Vagina (tissue), 2 donors: ENCODE measurements around the gene HNMT. TPM values are rescaled to one million over a fixed set of nuclear protein-coding genes. Genes with fewer than 3 reads are reported as not detected.

Experiments
- DNase-seq, 2 donors: peaks; one replicate each; pipeline ENCODE4 v3.0.0-alpha.2; 2017; ENCODE audit errors: extremely low spot score in 2 of 2
- H3K27ac ChIP-seq: fragments of 200-600 bp; sonication (generic); one replicate; pipeline ENCODE4 v1.5.1; 2019
- H3K27me3 ChIP-seq: fragments of 200-600 bp; sonication (generic); one replicate; pipeline ENCODE4 v1.5.1; 2019
- H3K36me3 ChIP-seq, 2 donors: fragments of 200-600 bp; sonication (generic); one replicate each; pipeline ENCODE4 v1.5.1; 2017 to 2019
- H3K4me1 ChIP-seq: fragments of 200-600 bp; sonication (generic); one replicate; pipeline ENCODE4 v1.5.1; 2019
- H3K4me3 ChIP-seq, 2 donors: fragments of 200-600 bp; sonication (generic); 1 replicate in 1 of 2; 2 replicates in 1 of 2; pipeline ENCODE4 v1.5.1; 2016 to 2019
- H3K9me3 ChIP-seq: fragments of 200-600 bp; sonication (generic); one replicate; pipeline ENCODE4 v1.5.1; 2019
- POLR2A ChIP-seq, 2 donors: fragments of 450-650 bp; IDR thresholded peaks; one replicate each; pipeline ENCODE4 v1.6.1; 2017; ENCODE audit warnings: antibody characterized with exemption in 2 of 2, mild to moderate bottlenecking in 2 of 2, moderate library complexity in 2 of 2
- POLR2AphosphoS5 ChIP-seq, 2 donors: sonication (generic); formaldehyde crosslinking; IDR thresholded peaks; one replicate each; pipeline ENCODE4 v1.9.0; 2017; ENCODE audit warnings: antibody characterized with exemption in 2 of 2, mild to moderate bottlenecking in 2 of 2, low read depth in 1 of 2; ENCODE audit not compliant: insufficient read depth in 1 of 2
- intact Hi-C: fragments of 100-400 bp; cut with DNase I; formaldehyde crosslinking; loops from one replicate; pipeline ENCODE4 v1.15.1; 2023
- total RNA-seq: library from RNA; depleted of rRNA; stranded (reverse); fragments of >200 nt; gene quantifications from one replicate; pipeline ENCODE4 v1.2.3, GENCODE V29; 2016
- TF ChIP-seq, protein P1 (sequence below), 3 experiments: fragments of 450-650 bp in 2 of 3; fragments of 200-600 bp in 1 of 3; sonication (generic) in 1 of 3; IDR thresholded peaks; one replicate each; pipeline ENCODE4 v1.5.1; 2017 to 2019; ENCODE audit warnings: antibody characterized with exemption in 3 of 3, mild to moderate bottlenecking in 2 of 3, moderate library complexity in 2 of 3

The HNMT gene
- total RNA-seq, 1 donor from 2014 or later, result 18.9 TPM

DNA sequence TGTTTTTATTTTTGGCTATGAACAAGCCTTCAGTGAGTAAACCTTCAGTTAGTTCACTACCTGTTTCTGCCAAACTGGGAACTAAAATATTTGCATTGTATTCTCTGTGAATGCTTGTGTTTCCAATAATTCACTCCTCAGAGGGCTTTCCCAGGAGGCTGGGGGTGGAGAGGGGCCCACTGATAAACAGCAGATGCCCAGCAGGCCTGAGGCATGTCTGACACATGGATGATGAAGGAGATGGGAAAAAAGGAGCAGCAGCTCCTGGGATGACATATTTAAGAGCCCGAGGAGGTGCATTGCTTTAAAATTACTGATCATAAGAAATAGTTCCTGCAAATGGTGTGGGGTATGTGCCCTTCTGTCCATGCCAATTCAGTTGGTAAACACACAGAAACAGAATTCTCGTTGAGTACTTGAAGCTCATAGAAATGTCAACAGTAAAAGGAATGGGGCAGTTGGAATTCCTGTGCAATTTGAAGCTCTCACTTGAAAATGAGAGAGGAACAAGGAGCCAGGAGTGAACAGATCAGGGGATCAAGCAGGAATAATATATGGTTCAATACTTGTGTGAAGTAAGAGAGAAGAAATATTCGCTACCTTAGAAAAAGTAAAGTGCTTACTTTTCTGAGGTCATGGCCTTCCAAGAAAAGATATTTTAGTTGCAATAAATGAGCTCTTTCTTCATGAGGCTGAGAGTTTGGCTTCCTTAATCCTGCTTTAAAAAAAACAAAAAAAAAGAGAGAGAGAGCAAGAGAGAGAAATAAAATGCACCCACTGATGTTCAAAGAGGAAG is 22.0 kb upstream of the HNMT start:
- no peak overlapping the region for H3K27ac ChIP-seq
- intact Hi-C loops, result no loop called here

DNA sequence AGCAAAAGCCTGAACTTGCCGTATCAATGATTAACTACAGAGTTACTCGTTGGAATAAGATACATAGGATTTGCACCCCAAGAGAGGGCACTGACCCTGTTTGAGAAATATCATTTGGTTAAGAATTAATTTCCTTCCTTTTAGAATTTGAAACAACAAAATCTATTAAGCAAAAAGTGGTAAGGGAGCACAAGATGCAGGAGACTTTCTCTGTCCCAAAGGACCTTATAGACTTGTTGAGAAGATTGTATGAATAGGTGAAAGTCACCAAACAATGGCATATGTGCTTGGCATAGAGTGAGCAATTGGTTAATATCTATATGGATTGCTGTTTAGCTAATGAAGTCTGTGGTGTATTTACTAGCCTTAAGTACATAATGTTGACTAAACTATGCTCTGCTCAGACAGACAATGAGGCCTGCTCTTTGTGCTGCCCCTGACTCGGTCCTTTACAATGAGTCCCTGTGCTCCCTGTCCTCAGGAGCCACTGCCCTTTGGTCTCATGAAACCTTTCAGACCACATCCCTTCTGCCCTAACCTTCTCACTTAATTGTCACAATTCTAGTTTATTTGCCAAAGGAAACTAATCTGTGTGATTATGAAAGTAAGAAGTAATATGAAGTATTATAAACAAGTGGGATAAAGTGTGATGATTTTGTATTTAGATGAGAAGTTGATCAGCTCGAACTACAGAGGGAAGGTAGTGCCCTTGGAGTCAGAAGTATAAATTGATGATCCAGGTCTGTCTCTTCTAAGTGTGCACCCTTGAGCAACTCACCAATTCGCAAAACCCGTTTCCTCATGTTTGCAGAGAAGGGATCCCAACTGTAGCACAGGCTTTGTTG is 21.2 kb upstream of the HNMT start:
- no peak for DNase-seq
- no peaks in the 10 kb centered on the region for H3K9me3 ChIP-seq
- no peaks in the 10 kb centered on the region for H3K36me3 ChIP-seq
- H3K4me1 ChIP-seq, result no peaks in the 10 kb centered on the region
- no peaks in the 10 kb centered on the region for H3K27me3 ChIP-seq
- intact Hi-C loops, result no loop called here
- no peak overlapping the region for H3K27ac ChIP-seq
- TF ChIP-seq, protein P1, sequence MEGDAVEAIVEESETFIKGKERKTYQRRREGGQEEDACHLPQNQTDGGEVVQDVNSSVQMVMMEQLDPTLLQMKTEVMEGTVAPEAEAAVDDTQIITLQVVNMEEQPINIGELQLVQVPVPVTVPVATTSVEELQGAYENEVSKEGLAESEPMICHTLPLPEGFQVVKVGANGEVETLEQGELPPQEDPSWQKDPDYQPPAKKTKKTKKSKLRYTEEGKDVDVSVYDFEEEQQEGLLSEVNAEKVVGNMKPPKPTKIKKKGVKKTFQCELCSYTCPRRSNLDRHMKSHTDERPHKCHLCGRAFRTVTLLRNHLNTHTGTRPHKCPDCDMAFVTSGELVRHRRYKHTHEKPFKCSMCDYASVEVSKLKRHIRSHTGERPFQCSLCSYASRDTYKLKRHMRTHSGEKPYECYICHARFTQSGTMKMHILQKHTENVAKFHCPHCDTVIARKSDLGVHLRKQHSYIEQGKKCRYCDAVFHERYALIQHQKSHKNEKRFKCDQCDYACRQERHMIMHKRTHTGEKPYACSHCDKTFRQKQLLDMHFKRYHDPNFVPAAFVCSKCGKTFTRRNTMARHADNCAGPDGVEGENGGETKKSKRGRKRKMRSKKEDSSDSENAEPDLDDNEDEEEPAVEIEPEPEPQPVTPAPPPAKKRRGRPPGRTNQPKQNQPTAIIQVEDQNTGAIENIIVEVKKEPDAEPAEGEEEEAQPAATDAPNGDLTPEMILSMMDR (IDR thresholded peaks at IDR 0.05), result no peak
- no peak for TF ChIP-seq POLR2A (IDR thresholded peaks at IDR 0.05)
- TF ChIP-seq POLR2AphosphoS5 (IDR thresholded peaks at IDR 0.05; ENCODE audit: insufficient read depth in 1 of 2, low read depth in 1 of 2), result no peak
- no peak overlapping the region for H3K4me3 ChIP-seq

More for the DNA sequence above, 22.0 kb upstream of the HNMT start:
- no peak for DNase-seq
- H3K4me3 ChIP-seq, result no peak overlapping the region
- H3K9me3 ChIP-seq, result no peaks in the 10 kb centered on the region
- no peak for TF ChIP-seq POLR2A (IDR thresholded peaks at IDR 0.05)
- TF ChIP-seq, protein P1 (IDR thresholded peaks at IDR 0.05), result no peak
- no peak for TF ChIP-seq POLR2AphosphoS5 (IDR thresholded peaks at IDR 0.05; ENCODE audit: insufficient read depth in 1 of 2, low read depth in 1 of 2)
- H3K27me3 ChIP-seq, result no peaks in the 10 kb centered on the region
- no peaks in the 10 kb centered on the region for H3K36me3 ChIP-seq
- no peaks in the 10 kb centered on the region for H3K4me1 ChIP-seq

DNA sequence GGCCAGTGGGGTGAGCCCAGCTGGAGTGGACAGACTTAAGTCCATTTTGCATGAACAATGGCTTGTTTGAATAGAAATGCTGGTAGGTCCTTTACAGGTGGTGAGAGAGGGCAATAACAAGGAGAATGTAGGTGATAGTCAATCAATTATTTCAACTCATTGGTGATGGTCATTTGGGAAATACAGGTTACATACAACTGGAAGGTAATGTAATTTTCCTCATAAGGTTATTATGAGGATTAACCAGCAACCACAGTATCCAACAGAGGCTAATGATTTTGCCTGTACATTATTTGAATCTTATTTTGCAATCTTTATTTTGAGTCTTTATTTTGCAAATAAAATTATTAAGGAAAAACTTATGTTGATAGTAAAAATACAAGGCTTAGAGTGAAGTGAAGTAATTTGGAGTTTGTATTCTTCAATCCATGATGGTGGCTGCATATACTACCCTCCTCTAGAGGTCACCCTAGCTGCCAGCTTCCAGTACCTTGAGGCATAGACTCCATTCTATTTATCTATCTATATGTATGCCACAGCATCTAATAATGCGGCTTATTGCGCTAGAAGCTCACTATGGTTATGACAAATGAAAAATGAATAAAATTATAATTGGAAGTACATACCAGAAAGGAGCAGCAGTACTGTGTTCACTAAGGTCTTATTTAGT is 20.5 kb upstream of the HNMT start:
- intact Hi-C loops, result no loop called here
- Histone ChIP-seq H3K4me1 (no peaks in the 10 kb centered on the region), H3K27me3 (no peaks in the 10 kb centered on the region), H3K4me3 (no peak overlapping the region), H3K27ac (no peak overlapping the region), H3K9me3 (no peaks in the 10 kb centered on the region), H3K36me3 (no peaks in the 10 kb centered on the region)
- DNase-seq, result no peak
- no peak for TF ChIP-seq POLR2AphosphoS5 (IDR thresholded peaks at IDR 0.05; ENCODE audit: insufficient read depth in 1 of 2, low read depth in 1 of 2)

GRCh38 chr2:137944714-137945113 is 19.6 kb upstream of the HNMT start:
- Histone ChIP-seq H3K9me3 (no peaks in the 10 kb centered on the region), H3K27me3 (no peaks in the 10 kb centered on the region), H3K4me1 (no peaks in the 10 kb centered on the region), H3K36me3 (no peaks in the 10 kb centered on the region), H3K4me3 (no peak overlapping the region), H3K27ac (no peak overlapping the region)
- TF ChIP-seq POLR2AphosphoS5 (IDR thresholded peaks at IDR 0.05; ENCODE audit: insufficient read depth in 1 of 2, low read depth in 1 of 2) (no peak), POLR2A (IDR thresholded peaks at IDR 0.05) (no peak)
- TF ChIP-seq, protein P1 (IDR thresholded peaks at IDR 0.05), result no peak
- intact Hi-C loops, result no loop called here
- DNase-seq, result no peak

- no peaks in the 10 kb centered on the region for H3K27me3 ChIP-seq
- no peak overlapping the region for H3K27ac ChIP-seq
- H3K36me3 ChIP-seq, result no peaks in the 10 kb centered on the region
- intact Hi-C loops, result no loop called here
- TF ChIP-seq POLR2A (IDR thresholded peaks at IDR 0.05) (no peak), POLR2AphosphoS5 (IDR thresholded peaks at IDR 0.05; ENCODE audit: insufficient read depth in 1 of 2, low read depth in 1 of 2) (no peak)
- TF ChIP-seq, protein P1 (IDR thresholded peaks at IDR 0.05), result no peak
- no peaks in the 10 kb centered on the region for H3K9me3 ChIP-seq
- no peak overlapping the region for H3K4me3 ChIP-seq
- no peaks in the 10 kb centered on the region for H3K4me1 ChIP-seq
- no peak for DNase-seq
Observed at GRCh38 chr2:137945229-137945628, 19.0 kb upstream of the HNMT start.
